ENCODE results near the gene PRPH. TPM values are rescaled to one million over a fixed set of nuclear protein-coding genes. Genes with fewer than 3 reads are reported as not detected.

Gene PRPH
- total and polyA plus RNA-seq, 2 of the 8 experiments (the other 6 are each of a cell fraction or from before 2014, with no cell fraction given), result 0.79 to 1.4 TPM

DNA sequence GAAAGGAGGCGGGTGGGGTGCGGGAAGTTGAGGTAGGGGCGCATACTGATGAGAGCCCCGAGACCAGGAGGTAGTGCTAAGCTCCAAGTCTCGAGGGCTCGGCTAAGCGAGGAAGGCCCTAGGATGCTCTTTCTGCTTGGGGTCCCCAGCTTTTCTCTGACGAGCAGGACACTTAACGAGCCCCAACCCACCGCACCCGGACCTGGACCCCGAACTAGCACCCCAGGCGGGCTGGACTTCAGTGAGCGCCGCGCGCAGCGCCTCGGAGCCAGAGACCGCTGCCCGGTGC is 46.8 kb downstream of the PRPH start:
- H2AK5ac ChIP-seq (ENCODE audit: low read depth, low read length), result no peak overlapping the region

More for the DNA sequence above, 46.8 kb downstream of the PRPH start:
- 9% methylated on average over 8 of the region's 21 CpGs; no CpG with 5 or more reads in 1 of the 2 experiments for WGBS, 2 experiments (ENCODE audit: extremely low coverage in 1 of 2, insufficient coverage in 1 of 2, insufficient read length in 1 of 2, insufficient replicate concordance in 2 of 2, low coverage in 1 of 2, low lambda C conversion rate in 2 of 2, missing lambda C conversion rate in 1 of 2)
- no peaks in the 10 kb centered on the region for H3K79me2 ChIP-seq (ENCODE audit: control insufficient read depth in 1 of 2, insufficient read depth in 2 of 2, low read length in 2 of 2)
- DNase-seq (ENCODE audit: low read depth in 1 of 2, low spot score in 2 of 2) (peak in 1 of 2 experiments; percentile 84), FAIRE-seq (no peak)
- H3K18ac ChIP-seq (ENCODE audit: extremely low read depth, low read length), result no peak overlapping the region; the same call in 1 of the 2 replicates
- H3K79me1 ChIP-seq (ENCODE audit: low read depth, low read length), result no peaks in the 10 kb centered on the region
- H3K23me2 ChIP-seq (ENCODE audit: low read depth, low read length), result peaks cover 9% of the 10 kb centered on the region
- CTCF ChIA-PET (ENCODE audit: partially characterized antibody), result interaction anchor here (0.6 to 4.0 kb wide), 40 partner anchors 10 to 400 kb away, joined by 3 to 147 read pairs (median 5); partner anchors contain the start of genes PRPH, SPATS2, TMBIM6 and TROAP
- H3K9me3 ChIP-seq (ENCODE audit: insufficient read depth in 2 of 2, low read depth in 1 of 2, low read length in 1 of 2), result no peaks in the 10 kb centered on the region
- H3K4me3 ChIP-seq (ENCODE audit: extremely low read depth in 1 of 4, insufficient read depth in 2 of 4, low read depth in 3 of 4, low read length in 4 of 4), result peak overlapping the region; percentile 34 to 78 (median 67)
- H4K91ac ChIP-seq (replicated peaks; ENCODE audit: insufficient read length, low read length), result no peak overlapping the region
- peaks cover 13% of the 10 kb centered on the region in 2 experiments for H4K20me1 ChIP-seq (replicated peaks in 1 of 2; ENCODE audit: control insufficient read depth in 1 of 2, insufficient read depth in 2 of 2, low read length in 2 of 2)
- 0 out of 2 replicates have a peak overlapping the region, but pooled peaks have one; percentile 61 for H2BK15ac ChIP-seq (ENCODE audit: low read length)
- peak; percentile 68 for TF ChIP-seq SUZ12 (IDR thresholded peaks at IDR 0.05; ENCODE audit: low read length)
- no peak for TF ChIP-seq RNF2 (IDR thresholded peaks at IDR 0.05; ENCODE audit: borderline replicate concordance, low read depth, low read length, missing control alignments, poor library complexity, severe bottlenecking)
- TF ChIP-seq, protein P1, sequence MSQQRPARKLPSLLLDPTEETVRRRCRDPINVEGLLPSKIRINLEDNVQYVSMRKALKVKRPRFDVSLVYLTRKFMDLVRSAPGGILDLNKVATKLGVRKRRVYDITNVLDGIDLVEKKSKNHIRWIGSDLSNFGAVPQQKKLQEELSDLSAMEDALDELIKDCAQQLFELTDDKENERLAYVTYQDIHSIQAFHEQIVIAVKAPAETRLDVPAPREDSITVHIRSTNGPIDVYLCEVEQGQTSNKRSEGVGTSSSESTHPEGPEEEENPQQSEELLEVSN (IDR thresholded peaks at IDR 0.05), result no peak
- TF ChIP-seq NANOG (IDR thresholded peaks at IDR 0.05; ENCODE audit: insufficient read depth, low read depth, low read length, poor library complexity, severe bottlenecking), result no peak
- H2BK20ac ChIP-seq (ENCODE audit: low read length), result no peak overlapping the region
- H2BK120ac ChIP-seq (replicated peaks; ENCODE audit: low read depth, low read length), result no peak overlapping the region
- H3K4me2 ChIP-seq (ENCODE audit: insufficient read depth in 1 of 2, low read depth in 2 of 2, low read length in 2 of 2), result peak overlapping the region; percentile 71 to 78
- peaks cover 4 to 57% (median 39%) of the 10 kb centered on the region in 4 experiments for H3K4me1 ChIP-seq (replicated peaks in 1 of 4; ENCODE audit: control insufficient read depth in 3 of 4, insufficient read depth in 4 of 4, low read length in 3 of 4)
- H3K23ac ChIP-seq (ENCODE audit: insufficient read length), result no peak overlapping the region
- no peak overlapping the region for H3K4ac ChIP-seq (replicated peaks; ENCODE audit: insufficient read length, low read depth, low read length)
- no peaks in the 10 kb centered on the region; a peak in 1 of 8 replicates for H3K36me3 ChIP-seq (ENCODE audit: control insufficient read depth in 2 of 4, insufficient read depth in 4 of 4, low read length in 3 of 4)
- POLR2A ChIA-PET (ENCODE audit: partially characterized antibody), result interaction anchor here (1.1 to 4.0 kb wide), 9 partner anchors 8 to 211 kb away, joined by 3 to 31 read pairs (median 5); partner anchors contain the start of genes PRPH, TROAP and TUBA1B
- no peak overlapping the region for H4K5ac ChIP-seq (ENCODE audit: insufficient read length, low read depth, low read length)
- no peak overlapping the region for H4K8ac ChIP-seq (ENCODE audit: extremely low read depth, insufficient read depth, low read length)
- no peak overlapping the region for H2BK5ac ChIP-seq (ENCODE audit: low read depth, low read length)
- H2BK12ac ChIP-seq (ENCODE audit: low read depth, low read length), result no peak overlapping the region
- H2AFZ ChIP-seq (ENCODE audit: low read length), result 0 out of 2 replicates have a peak overlapping the region, but pooled peaks have one; percentile 20
- no peak overlapping the region for H3K9ac ChIP-seq (replicated peaks in 1 of 4; ENCODE audit: extremely low read depth in 1 of 4, low read depth in 3 of 4, low read length in 3 of 4)
- H3K27ac ChIP-seq (ENCODE audit: low read depth, low read length), result no peak overlapping the region
- no peak overlapping the region for H3K14ac ChIP-seq (ENCODE audit: insufficient read length)
- H3K27me3 ChIP-seq (replicated peaks in 1 of 4; ENCODE audit: control insufficient read depth in 3 of 4, extremely low read depth in 1 of 4, insufficient read depth in 3 of 4, low read length in 3 of 4), result peaks cover 80 to 99% (median 96%) of the 10 kb centered on the region in 4 experiments
- no peak overlapping the region for H3K56ac ChIP-seq (replicated peaks; ENCODE audit: insufficient read length, low read depth, low read length)

Data from H1 (cell line).